Mesothelial cell of epicardium (in vitro differentiated cells): ENCODE results near the gene ZNF638. TPM values are rescaled to one million over a fixed set of nuclear protein-coding genes. Genes with fewer than 3 reads are reported as not detected.

Experiments
- DNase-seq, 2 experiments: peaks; one replicate each; pipeline ENCODE4 v3.0.0; 2021; ENCODE audit warnings: low spot score in 2 of 2; ENCODE audit not compliant: unreplicated experiment in 2 of 2
- H3K27ac Mint-ChIP-seq: 2 replicates; pipeline ENCODE4 v1.8.0; 2021; ENCODE audit warnings: mixed read lengths
- H3K27me3 Mint-ChIP-seq: 2 replicates; pipeline ENCODE4 v1.8.0; 2021; ENCODE audit warnings: low read depth, mixed read lengths
- H3K36me3 Mint-ChIP-seq: 2 replicates; pipeline ENCODE4 v1.8.0; 2021; ENCODE audit warnings: mixed read lengths
- H3K4me1 Mint-ChIP-seq: 2 replicates; pipeline ENCODE4 v1.8.0; 2021; ENCODE audit warnings: mixed read lengths
- H3K4me3 Mint-ChIP-seq: 2 replicates; pipeline ENCODE4 v1.8.0; 2021; ENCODE audit warnings: mild to moderate bottlenecking, moderate library complexity, mixed read lengths
- H3K9me3 Mint-ChIP-seq: 2 replicates; pipeline ENCODE4 v1.8.0; 2021; ENCODE audit warnings: mixed read lengths
- CTCF ChIP-seq: fragments of 200-600 bp; sonication (generic); IDR thresholded peaks from one replicate; pipeline ENCODE4 v1.5.0; 2021; ENCODE audit warnings: antibody characterized with exemption; ENCODE audit not compliant: unreplicated experiment
- total RNA-seq: library from RNA; stranded (reverse); gene quantifications from 3 replicates; pipeline ENCODE4 v1.2.1, GENCODE V29; 2021

ZNF638 gene
- total RNA-seq, 1 donor from 2014 or later = 208 TPM

DNA sequence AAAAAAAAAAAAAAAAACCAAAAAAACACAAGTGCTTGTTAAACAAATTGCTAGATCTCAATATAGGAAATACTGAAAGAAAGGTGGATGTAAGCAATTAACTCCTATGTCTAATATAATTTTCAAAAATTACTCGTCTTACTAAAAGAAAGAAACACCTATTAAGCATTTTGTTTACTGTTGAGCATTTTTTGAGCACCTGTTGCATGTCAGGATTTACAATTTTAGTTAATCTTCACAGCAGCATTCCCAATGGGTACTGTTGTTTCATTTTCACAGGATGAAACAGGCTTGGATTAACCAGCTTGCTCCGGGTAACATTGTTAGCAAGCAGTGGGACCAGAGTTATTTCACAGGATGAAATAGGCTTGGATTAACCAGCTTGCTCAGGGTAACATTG is 4.8 kb downstream of the ZNF638 start:
- H3K4me3 Mint-ChIP-seq = no peak overlapping the region
- DNase-seq = no peak
- no peak for TF ChIP-seq CTCF
- no peaks in the 10 kb centered on the region for H3K27me3 Mint-ChIP-seq
- peaks cover 3% of the 10 kb centered on the region for H3K36me3 Mint-ChIP-seq
- peaks cover 43% of the 10 kb centered on the region for H3K4me1 Mint-ChIP-seq
- no peaks in the 10 kb centered on the region for H3K9me3 Mint-ChIP-seq
- H3K27ac Mint-ChIP-seq = no peak overlapping the region

DNA sequence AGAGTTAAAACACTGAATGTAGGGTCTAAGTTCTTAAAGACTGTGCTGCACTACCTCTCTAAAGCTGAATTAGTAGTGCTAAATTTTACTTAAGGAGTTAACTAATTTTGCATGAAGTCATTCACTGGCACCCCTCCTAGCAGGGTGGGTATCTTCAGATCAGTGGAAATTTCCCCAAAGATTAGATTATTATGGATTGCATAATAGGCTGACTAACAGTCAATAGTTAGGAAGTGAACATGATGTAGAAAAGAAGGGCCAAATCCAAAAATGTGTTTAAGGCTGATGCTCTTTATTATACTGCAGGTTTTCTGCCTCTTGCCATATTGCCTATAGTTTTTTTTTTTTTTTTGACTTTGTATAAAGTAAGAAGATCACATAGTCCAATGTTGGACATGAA is 5.2 kb downstream of the ZNF638 start:
- Mint-ChIP-seq H3K27ac (no peak overlapping the region), H3K4me1 (peaks cover 43% of the 10 kb centered on the region), H3K9me3 (no peaks in the 10 kb centered on the region), H3K36me3 (peaks cover 3% of the 10 kb centered on the region), H3K27me3 (no peaks in the 10 kb centered on the region), H3K4me3 (no peak overlapping the region)
- no peak for DNase-seq
- TF ChIP-seq CTCF = no peak

DNA sequence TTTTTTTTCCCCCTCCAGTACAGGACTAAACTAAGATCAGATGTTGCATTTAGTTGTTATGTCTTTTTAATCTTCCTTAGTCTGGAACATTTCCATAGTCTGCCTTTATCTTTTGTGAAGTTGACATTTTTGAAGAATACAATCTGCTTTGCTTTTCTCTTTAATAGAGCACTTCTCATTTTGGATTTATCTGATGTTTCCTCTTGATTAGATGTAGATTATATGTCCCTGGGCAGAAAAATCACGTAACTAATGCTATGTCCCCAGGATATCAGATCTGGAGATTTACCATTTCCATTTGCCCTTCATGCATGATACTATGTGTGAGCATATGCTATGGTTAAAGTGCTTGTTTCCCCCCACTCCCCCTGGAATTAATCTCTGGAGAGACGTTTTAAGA is 6.2 kb downstream of the ZNF638 start:
- peak overlapping the region; percentile 4 for H3K27ac Mint-ChIP-seq
- H3K4me3 Mint-ChIP-seq = no peak overlapping the region
- DNase-seq = no peak
- TF ChIP-seq CTCF = no peak
- H3K4me1 Mint-ChIP-seq = peaks cover 40% of the 10 kb centered on the region
- peaks cover 3% of the 10 kb centered on the region for H3K36me3 Mint-ChIP-seq
- H3K9me3 Mint-ChIP-seq = no peaks in the 10 kb centered on the region
- no peaks in the 10 kb centered on the region for H3K27me3 Mint-ChIP-seq

GRCh38 chr2:71339685-71340084 is 8.1 kb downstream of the ZNF638 start:
- Mint-ChIP-seq H3K4me3 (no peak overlapping the region), H3K27ac (no peak overlapping the region), H3K9me3 (no peaks in the 10 kb centered on the region), H3K36me3 (peaks cover 9% of the 10 kb centered on the region), H3K27me3 (no peaks in the 10 kb centered on the region), H3K4me1 (peaks cover 27% of the 10 kb centered on the region)
- TF ChIP-seq CTCF = no peak
- no peak for DNase-seq

GRCh38 chr2:71340176-71340575 is 8.6 kb downstream of the ZNF638 start:
- Mint-ChIP-seq H3K36me3 (peaks cover 9% of the 10 kb centered on the region), H3K27ac (peak overlapping the region; percentile 31), H3K4me3 (no peak overlapping the region), H3K27me3 (no peaks in the 10 kb centered on the region), H3K9me3 (no peaks in the 10 kb centered on the region), H3K4me1 (peaks cover 23% of the 10 kb centered on the region)
- no peak for TF ChIP-seq CTCF
- no peak for DNase-seq

GRCh38 chr2:71341645-71342044 is 10.1 kb downstream of the ZNF638 start:
- DNase-seq = no peak
- H3K4me1 Mint-ChIP-seq = peaks cover 23% of the 10 kb centered on the region
- no peak overlapping the region for H3K4me3 Mint-ChIP-seq
- no peak overlapping the region for H3K27ac Mint-ChIP-seq
- H3K36me3 Mint-ChIP-seq = peaks cover 12% of the 10 kb centered on the region
- no peaks in the 10 kb centered on the region for H3K9me3 Mint-ChIP-seq
- no peaks in the 10 kb centered on the region for H3K27me3 Mint-ChIP-seq
- no peak for TF ChIP-seq CTCF
